A673 (cell line): ENCODE results near the gene FOXK1.

Experiments used
- EZH2 ChIP-seq: fragments of 200-600 bp; sonication (generic); IDR thresholded peaks from 2 replicates; pipeline ENCODE4 v1.6.1; 2017; ENCODE audit warnings: borderline replicate concordance, low read depth, mild to moderate bottlenecking, mixed read lengths, antibody characterized with exemption, low read length; ENCODE audit not compliant: poor library complexity, severe bottlenecking
- TF ChIP-seq, protein P1 (sequence below): fragments of 300-800, 200-600 bp; sonication (generic); conservative IDR thresholded peaks from 2 replicates; pipeline ENCODE4 v1.5.1; 2017; ENCODE audit warnings: low read depth, mild to moderate bottlenecking, antibody characterized with exemption, low read length, moderate library complexity, mixed read lengths

DNA sequence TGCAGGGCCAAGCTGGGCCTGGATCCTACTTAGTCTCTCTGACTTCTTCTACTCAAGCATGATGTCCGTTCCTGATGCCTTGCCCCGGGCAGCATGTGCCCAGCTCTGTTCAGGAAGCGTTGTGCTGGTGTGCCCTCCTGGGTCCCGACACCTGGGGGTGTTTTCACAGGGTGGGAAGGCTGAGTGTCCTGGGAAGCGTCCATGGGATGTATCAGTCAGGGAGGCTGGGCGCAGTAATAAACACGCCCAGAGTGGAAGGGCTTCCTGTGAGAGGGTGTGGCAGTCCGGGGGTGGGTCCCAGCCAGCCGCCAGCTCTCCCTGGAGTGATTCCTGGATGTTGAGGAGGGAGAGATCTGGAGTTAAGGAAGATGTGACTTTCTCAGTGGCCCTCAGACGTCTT lies 29.0 kb downstream of the FOXK1 start:
- TF ChIP-seq, protein P1, sequence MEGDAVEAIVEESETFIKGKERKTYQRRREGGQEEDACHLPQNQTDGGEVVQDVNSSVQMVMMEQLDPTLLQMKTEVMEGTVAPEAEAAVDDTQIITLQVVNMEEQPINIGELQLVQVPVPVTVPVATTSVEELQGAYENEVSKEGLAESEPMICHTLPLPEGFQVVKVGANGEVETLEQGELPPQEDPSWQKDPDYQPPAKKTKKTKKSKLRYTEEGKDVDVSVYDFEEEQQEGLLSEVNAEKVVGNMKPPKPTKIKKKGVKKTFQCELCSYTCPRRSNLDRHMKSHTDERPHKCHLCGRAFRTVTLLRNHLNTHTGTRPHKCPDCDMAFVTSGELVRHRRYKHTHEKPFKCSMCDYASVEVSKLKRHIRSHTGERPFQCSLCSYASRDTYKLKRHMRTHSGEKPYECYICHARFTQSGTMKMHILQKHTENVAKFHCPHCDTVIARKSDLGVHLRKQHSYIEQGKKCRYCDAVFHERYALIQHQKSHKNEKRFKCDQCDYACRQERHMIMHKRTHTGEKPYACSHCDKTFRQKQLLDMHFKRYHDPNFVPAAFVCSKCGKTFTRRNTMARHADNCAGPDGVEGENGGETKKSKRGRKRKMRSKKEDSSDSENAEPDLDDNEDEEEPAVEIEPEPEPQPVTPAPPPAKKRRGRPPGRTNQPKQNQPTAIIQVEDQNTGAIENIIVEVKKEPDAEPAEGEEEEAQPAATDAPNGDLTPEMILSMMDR, result no peak
- TF ChIP-seq EZH2, result no peak
